SK-N-SH treated with all-trans-retinoic acid at 6 μM for 48 hours (cell line): Measurements from ENCODE around the gene DDX24.

Source experiments
- ARNTL ChIP-seq: fragments of 450-650 bp; formaldehyde crosslinking; IDR thresholded peaks from 2 replicates; pipeline ENCODE4 v1.5.0; 2020; ENCODE audit warnings: low read depth, mild to moderate bottlenecking, moderate library complexity, borderline replicate concordance
- GLIS3 ChIP-seq: fragments of 250-450 bp; sonication (Bioruptor Pico); IDR thresholded peaks from 2 replicates; pipeline ENCODE4 v1.5.0; 2020; ENCODE audit warnings: mild to moderate bottlenecking, moderate library complexity
- PPARA ChIP-seq: fragments of 250-450 bp; sonication (Bioruptor Pico); IDR thresholded peaks from 2 replicates; pipeline ENCODE4 v1.5.0; 2020; ENCODE audit warnings: mild to moderate bottlenecking, borderline replicate concordance

GRCh38 chr14:94113908-94114588 lies 33.0 kb upstream of the DDX24 start:
- TF ChIP-seq ARNTL (no peak), PPARA (CRISPR knock-in tag) (no peak), GLIS3 (CRISPR knock-in tag) (no peak)
